ENCODE data around the gene SLC6A3.

- TF ChIP-seq YY1 (IDR thresholded peaks at IDR 0.05; ENCODE audit: insufficient read depth, insufficient read length) (no peak), ZNF274 (IDR thresholded peaks at IDR 0.05; ENCODE audit: low read depth, low read length) (no peak), SUZ12 (IDR thresholded peaks at IDR 0.05; ENCODE audit: extremely low read depth, insufficient read depth, insufficient read length) (no peak)
These were observed 48.9 kb downstream of the SLC6A3 start for GRCh38 chr5:1396293-1396816.
